ENCODE measurements around the gene PNPLA5. TPM values are rescaled to one million over a fixed set of nuclear protein-coding genes. Genes with fewer than 3 reads are reported as not detected.

PNPLA5 gene
- total and polyA plus RNA-seq, 2 of the 8 experiments (the other 6 are each of a cell fraction or from before 2014, with no cell fraction given) = 3.9 to 6.8 TPM

DNA sequence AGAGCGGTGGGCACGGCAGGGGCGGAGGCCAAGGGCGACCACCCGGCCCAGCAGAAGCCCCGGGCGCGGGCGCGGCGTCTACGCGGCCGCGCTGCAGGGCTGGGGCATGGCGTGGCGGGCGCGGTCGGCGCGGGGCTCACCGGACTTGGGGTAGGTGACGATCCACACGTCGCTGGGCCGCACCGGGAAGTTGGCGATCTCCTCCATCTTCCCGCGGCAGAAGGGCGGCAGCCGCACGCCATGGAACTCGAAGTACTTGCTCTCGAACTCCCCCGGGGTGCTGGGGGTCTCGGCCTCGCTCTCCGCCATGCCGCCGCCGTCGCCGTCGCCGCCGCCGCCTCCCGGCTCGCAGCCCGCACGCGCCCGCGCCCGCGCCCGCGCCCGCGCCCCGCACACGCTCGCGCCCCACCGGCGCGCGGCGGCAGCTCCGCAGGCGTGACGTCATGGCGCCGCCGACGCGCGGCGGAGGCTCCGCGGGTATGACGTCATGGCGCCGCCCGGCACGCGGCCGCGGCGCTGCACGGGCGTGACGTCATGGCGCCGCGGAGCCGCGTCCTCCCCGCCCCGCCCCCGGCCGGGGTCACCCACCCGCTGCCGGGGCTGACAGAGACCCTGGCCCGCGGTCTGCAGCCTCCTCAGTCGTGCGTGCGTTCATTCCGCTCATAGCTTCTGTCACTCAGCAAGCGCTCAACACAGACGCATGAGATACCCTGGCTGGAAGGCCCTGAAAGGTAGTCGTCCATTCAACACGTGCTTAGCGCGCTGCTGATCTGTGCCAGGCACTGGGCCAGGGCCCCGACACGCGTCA lies 29.5 kb downstream of the PNPLA5 start, which contains the start of gene SULT4A1 (continued):
- TF ChIP-seq RAD21 (IDR thresholded peaks at IDR 0.05 in 1 of 2, conservative IDR thresholded peaks at IDR 0.05 in 1 of 2; ENCODE audit: low read depth in 2 of 2, low read length in 2 of 2) = no peak
- no peak for TF ChIP-seq POLR2AphosphoS5 (IDR thresholded peaks at IDR 0.05; ENCODE audit: low read depth, low read length)
- TF ChIP-seq, protein P1, sequence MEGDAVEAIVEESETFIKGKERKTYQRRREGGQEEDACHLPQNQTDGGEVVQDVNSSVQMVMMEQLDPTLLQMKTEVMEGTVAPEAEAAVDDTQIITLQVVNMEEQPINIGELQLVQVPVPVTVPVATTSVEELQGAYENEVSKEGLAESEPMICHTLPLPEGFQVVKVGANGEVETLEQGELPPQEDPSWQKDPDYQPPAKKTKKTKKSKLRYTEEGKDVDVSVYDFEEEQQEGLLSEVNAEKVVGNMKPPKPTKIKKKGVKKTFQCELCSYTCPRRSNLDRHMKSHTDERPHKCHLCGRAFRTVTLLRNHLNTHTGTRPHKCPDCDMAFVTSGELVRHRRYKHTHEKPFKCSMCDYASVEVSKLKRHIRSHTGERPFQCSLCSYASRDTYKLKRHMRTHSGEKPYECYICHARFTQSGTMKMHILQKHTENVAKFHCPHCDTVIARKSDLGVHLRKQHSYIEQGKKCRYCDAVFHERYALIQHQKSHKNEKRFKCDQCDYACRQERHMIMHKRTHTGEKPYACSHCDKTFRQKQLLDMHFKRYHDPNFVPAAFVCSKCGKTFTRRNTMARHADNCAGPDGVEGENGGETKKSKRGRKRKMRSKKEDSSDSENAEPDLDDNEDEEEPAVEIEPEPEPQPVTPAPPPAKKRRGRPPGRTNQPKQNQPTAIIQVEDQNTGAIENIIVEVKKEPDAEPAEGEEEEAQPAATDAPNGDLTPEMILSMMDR (IDR thresholded peaks at IDR 0.05; ENCODE audit: control extremely low read depth in 1 of 3, insufficient read depth in 1 of 3, low read depth in 1 of 3, low read length in 3 of 3) = no peak
- no peak for TF ChIP-seq NANOG (IDR thresholded peaks at IDR 0.05; ENCODE audit: insufficient read depth, low read depth, low read length, poor library complexity, severe bottlenecking)
- TF ChIP-seq ZNF274 (IDR thresholded peaks at IDR 0.05; ENCODE audit: borderline replicate concordance, extremely low read depth, low read length) = no peak
- TF ChIP-seq BRCA1 (IDR thresholded peaks at IDR 0.05; ENCODE audit: low read depth, low read length) = peak; percentile 38; the same call in 1 of the 2 replicates
- no peak for TF ChIP-seq CBX5 (IDR thresholded peaks at IDR 0.05; ENCODE audit: low read depth, low read length)
- TF ChIP-seq GABPA (IDR thresholded peaks at IDR 0.05; ENCODE audit: borderline replicate concordance, insufficient read depth, low read length) = no peak
- no peak for TF ChIP-seq RNF2 (IDR thresholded peaks at IDR 0.05; ENCODE audit: borderline replicate concordance, low read depth, low read length, missing control alignments, poor library complexity, severe bottlenecking)
- TF ChIP-seq SIRT6 (IDR thresholded peaks at IDR 0.05; ENCODE audit: low read length) = no peak
- TF ChIP-seq, protein P2, sequence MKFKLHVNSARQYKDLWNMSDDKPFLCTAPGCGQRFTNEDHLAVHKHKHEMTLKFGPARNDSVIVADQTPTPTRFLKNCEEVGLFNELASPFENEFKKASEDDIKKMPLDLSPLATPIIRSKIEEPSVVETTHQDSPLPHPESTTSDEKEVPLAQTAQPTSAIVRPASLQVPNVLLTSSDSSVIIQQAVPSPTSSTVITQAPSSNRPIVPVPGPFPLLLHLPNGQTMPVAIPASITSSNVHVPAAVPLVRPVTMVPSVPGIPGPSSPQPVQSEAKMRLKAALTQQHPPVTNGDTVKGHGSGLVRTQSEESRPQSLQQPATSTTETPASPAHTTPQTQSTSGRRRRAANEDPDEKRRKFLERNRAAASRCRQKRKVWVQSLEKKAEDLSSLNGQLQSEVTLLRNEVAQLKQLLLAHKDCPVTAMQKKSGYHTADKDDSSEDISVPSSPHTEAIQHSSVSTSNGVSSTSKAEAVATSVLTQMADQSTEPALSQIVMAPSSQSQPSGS (IDR thresholded peaks at IDR 0.05; ENCODE audit: low read length) = no peak
